A673 (cell line): ENCODE results near the gene SLC16A7.

Experiments used
- EZH2 ChIP-seq: fragments of 200-600 bp; sonication (generic); IDR thresholded peaks from 2 replicates; pipeline ENCODE4 v1.6.1; 2017; ENCODE audit warnings: borderline replicate concordance, low read depth, mild to moderate bottlenecking, mixed read lengths, antibody characterized with exemption, low read length; ENCODE audit not compliant: poor library complexity, severe bottlenecking
- TF ChIP-seq, protein P1 (sequence below): fragments of 300-800, 200-600 bp; sonication (generic); conservative IDR thresholded peaks from 2 replicates; pipeline ENCODE4 v1.5.1; 2017; ENCODE audit warnings: low read depth, mild to moderate bottlenecking, antibody characterized with exemption, low read length, moderate library complexity, mixed read lengths

DNA sequence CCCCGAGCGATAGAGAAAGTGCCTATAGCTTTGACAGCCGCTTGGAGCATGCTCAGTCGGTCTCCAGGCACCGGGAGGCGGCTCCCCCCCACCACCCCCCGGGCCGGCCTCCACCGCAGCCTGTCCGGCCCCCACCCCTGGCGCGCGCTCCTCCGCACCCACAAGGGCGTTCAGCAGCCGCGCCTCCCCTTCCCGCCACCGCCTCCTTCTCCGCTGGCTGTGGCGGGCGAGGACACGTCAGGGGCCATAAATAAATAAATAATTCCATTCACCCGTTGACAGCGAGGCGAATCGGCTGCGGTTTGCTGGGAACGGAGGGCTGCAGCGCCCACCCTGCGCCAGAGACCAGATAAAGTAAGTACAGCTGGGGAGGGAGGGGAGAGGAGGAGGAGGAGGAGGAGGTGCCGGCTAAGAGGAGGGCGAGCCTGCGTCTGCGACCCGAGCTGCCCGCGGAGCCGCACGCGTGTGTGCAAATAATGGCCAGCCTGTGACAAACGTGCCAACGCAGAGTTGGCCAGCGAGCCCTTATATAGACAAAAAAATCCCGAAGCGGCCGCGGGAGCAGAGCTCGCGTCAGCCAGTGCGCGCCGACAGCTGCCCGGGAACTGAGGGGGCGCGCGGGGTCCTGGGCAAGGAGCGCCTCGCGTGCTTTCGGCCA lies at the start of gene SLC16A7:
- TF ChIP-seq, protein P1, sequence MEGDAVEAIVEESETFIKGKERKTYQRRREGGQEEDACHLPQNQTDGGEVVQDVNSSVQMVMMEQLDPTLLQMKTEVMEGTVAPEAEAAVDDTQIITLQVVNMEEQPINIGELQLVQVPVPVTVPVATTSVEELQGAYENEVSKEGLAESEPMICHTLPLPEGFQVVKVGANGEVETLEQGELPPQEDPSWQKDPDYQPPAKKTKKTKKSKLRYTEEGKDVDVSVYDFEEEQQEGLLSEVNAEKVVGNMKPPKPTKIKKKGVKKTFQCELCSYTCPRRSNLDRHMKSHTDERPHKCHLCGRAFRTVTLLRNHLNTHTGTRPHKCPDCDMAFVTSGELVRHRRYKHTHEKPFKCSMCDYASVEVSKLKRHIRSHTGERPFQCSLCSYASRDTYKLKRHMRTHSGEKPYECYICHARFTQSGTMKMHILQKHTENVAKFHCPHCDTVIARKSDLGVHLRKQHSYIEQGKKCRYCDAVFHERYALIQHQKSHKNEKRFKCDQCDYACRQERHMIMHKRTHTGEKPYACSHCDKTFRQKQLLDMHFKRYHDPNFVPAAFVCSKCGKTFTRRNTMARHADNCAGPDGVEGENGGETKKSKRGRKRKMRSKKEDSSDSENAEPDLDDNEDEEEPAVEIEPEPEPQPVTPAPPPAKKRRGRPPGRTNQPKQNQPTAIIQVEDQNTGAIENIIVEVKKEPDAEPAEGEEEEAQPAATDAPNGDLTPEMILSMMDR, result no peak
- no peak for TF ChIP-seq EZH2
